Fibroblast of skin of right quadriceps (primary cell): ENCODE data around the gene SULT1B1.

Experiments
- DNase-seq: peaks from one replicate; pipeline ENCODE4 v3.0.0-alpha.2; 2013

Gene SULT1B1

GRCh38 chr4:69684804-69685203 lies 75.6 kb downstream of the SULT1B1 start:
- DNase-seq = no peak
